Nephron (organoid): ENCODE data around the gene RPN1.
A peak's percentile ranks its signal among the peaks of the same experiment; 100 is the strongest.

ENCODE experiments used
- H3K27ac Mint-ChIP-seq, 3 experiments: 2 replicates each; pipeline ENCODE4 v1.8.0; 2020; ENCODE audit warnings: mixed read lengths in 3 of 3, mild to moderate bottlenecking in 2 of 3, moderate library complexity in 1 of 3
- H3K27me3 Mint-ChIP-seq: 2 replicates; pipeline ENCODE4 v1.8.0; 2021; ENCODE audit warnings: low read depth, mild to moderate bottlenecking, moderate library complexity, mixed read lengths
- H3K36me3 Mint-ChIP-seq: 2 replicates; pipeline ENCODE4 v1.8.0; 2020; ENCODE audit warnings: low read depth, mixed read lengths
- H3K4me1 Mint-ChIP-seq: 2 replicates; pipeline ENCODE4 v1.8.0; 2020; ENCODE audit warnings: mixed read lengths
- H3K4me3 Mint-ChIP-seq, 3 experiments: 2 replicates each; pipeline ENCODE4 v1.8.0; 2020; ENCODE audit warnings: mild to moderate bottlenecking in 3 of 3, mixed read lengths in 3 of 3, moderate library complexity in 2 of 3
- H3K9me3 Mint-ChIP-seq: 2 replicates; pipeline ENCODE4 v1.8.0; 2020; ENCODE audit warnings: mixed read lengths
- CTCF ChIP-seq, 3 experiments: fragments of 200-600 bp; sonication (generic); IDR thresholded peaks; one replicate each; pipeline ENCODE4 v1.5.0; 2021; ENCODE audit warnings: antibody characterized with exemption in 3 of 3; ENCODE audit not compliant: unreplicated experiment in 3 of 3

RPN1 gene

GRCh38 chr3:128585974-128586373 is 64.6 kb downstream of the RPN1 start:
- TF ChIP-seq CTCF (IDR thresholded peaks at IDR 0.05; ENCODE audit: unreplicated experiment in 3 of 3): no peak
- Mint-ChIP-seq H3K4me3 (no peak overlapping the region), H3K27me3 (peaks cover 13% of the 10 kb centered on the region), H3K36me3 (no peaks in the 10 kb centered on the region), H3K9me3 (peaks cover 11% of the 10 kb centered on the region), H3K27ac (no peak overlapping the region), H3K4me1 (no peaks in the 10 kb centered on the region)

GRCh38 chr3:128585189-128585588 is 65.4 kb downstream of the RPN1 start:
- no peak for TF ChIP-seq CTCF (IDR thresholded peaks at IDR 0.05; ENCODE audit: unreplicated experiment in 3 of 3)
- Mint-ChIP-seq H3K36me3 (no peaks in the 10 kb centered on the region), H3K27me3 (peaks cover 13% of the 10 kb centered on the region), H3K27ac (no peak overlapping the region), H3K4me3 (no peak overlapping the region), H3K9me3 (peaks cover 11% of the 10 kb centered on the region), H3K4me1 (no peaks in the 10 kb centered on the region)

- Mint-ChIP-seq H3K27me3 (peaks cover 13% of the 10 kb centered on the region), H3K4me1 (no peaks in the 10 kb centered on the region), H3K36me3 (no peaks in the 10 kb centered on the region), H3K27ac (no peak overlapping the region), H3K9me3 (peaks cover 7% of the 10 kb centered on the region), H3K4me3 (no peak overlapping the region)
- peak; percentile 49 to 61 (median 60) for TF ChIP-seq CTCF (IDR thresholded peaks at IDR 0.05; ENCODE audit: unreplicated experiment in 3 of 3)
Measured at GRCh38 chr3:128584412-128585020, 66.1 kb downstream of the RPN1 start.

GRCh38 chr3:128581566-128581965 is 69.1 kb downstream of the RPN1 start:
- Mint-ChIP-seq H3K4me1 (no peaks in the 10 kb centered on the region), H3K36me3 (no peaks in the 10 kb centered on the region), H3K27me3 (peaks cover 13% of the 10 kb centered on the region), H3K4me3 (no peak overlapping the region), H3K27ac (no peak overlapping the region), H3K9me3 (no peaks in the 10 kb centered on the region)
- TF ChIP-seq CTCF (IDR thresholded peaks at IDR 0.05; ENCODE audit: unreplicated experiment in 3 of 3): no peak

GRCh38 chr3:128579927-128580326 is 70.7 kb downstream of the RPN1 start:
- Mint-ChIP-seq H3K27ac (no peak overlapping the region), H3K4me3 (no peak overlapping the region), H3K27me3 (peaks cover 3% of the 10 kb centered on the region), H3K4me1 (no peaks in the 10 kb centered on the region), H3K9me3 (no peaks in the 10 kb centered on the region), H3K36me3 (no peaks in the 10 kb centered on the region)
- TF ChIP-seq CTCF (IDR thresholded peaks at IDR 0.05; ENCODE audit: unreplicated experiment in 3 of 3): no peak

GRCh38 chr3:128578346-128578745 is 72.3 kb downstream of the RPN1 start:
- TF ChIP-seq CTCF (IDR thresholded peaks at IDR 0.05; ENCODE audit: unreplicated experiment in 3 of 3): no peak
- Mint-ChIP-seq H3K36me3 (no peaks in the 10 kb centered on the region), H3K4me3 (no peak overlapping the region), H3K27ac (no peak overlapping the region), H3K9me3 (no peaks in the 10 kb centered on the region), H3K4me1 (no peaks in the 10 kb centered on the region), H3K27me3 (peaks cover 11% of the 10 kb centered on the region)
